ENCODE data around the gene ERICH6. TPM values are rescaled to one million over a fixed set of nuclear protein-coding genes. Genes with fewer than 3 reads are reported as not detected.

The ERICH6 gene
- total RNA-seq, 2 experiments from 2014 or later, result not detected

DNA sequence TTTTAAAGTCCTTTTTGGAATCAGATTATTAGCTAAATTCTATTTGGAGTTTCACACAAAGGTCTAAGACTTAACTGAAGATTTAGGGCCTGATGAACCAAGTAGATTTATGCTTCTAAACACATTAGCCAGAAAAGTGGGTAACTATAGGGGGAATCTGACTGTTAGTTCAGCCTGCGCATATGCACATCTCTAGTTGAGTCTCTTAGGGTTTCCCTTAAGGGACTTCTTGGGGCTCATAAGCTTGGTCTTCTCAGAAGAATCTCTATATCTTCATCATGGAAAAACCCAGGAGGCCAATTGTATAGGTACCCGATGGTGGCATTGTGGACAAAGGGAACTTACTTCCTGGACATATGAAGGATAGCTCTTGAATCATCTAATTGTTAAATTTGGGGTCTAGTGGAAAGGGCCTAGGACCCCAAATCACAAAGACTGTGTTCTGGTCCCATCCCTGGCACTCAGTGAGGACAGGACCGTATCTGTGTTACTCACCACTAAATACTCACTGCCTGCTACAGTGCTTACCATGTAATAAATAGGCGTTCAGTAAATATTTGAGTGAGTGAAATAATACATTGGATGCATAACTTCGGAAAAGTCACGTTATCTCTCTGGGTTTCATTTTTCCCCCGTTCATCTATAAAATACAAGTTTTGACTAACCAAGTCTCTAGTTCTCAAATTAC is 83.6 kb downstream of the ERICH6 start:
- ATAC-seq, result peak; percentile 37
- peaks cover 45% of the 10 kb centered on the region for H3K36me3 Mint-ChIP-seq (ENCODE audit: low read depth)

DNA sequence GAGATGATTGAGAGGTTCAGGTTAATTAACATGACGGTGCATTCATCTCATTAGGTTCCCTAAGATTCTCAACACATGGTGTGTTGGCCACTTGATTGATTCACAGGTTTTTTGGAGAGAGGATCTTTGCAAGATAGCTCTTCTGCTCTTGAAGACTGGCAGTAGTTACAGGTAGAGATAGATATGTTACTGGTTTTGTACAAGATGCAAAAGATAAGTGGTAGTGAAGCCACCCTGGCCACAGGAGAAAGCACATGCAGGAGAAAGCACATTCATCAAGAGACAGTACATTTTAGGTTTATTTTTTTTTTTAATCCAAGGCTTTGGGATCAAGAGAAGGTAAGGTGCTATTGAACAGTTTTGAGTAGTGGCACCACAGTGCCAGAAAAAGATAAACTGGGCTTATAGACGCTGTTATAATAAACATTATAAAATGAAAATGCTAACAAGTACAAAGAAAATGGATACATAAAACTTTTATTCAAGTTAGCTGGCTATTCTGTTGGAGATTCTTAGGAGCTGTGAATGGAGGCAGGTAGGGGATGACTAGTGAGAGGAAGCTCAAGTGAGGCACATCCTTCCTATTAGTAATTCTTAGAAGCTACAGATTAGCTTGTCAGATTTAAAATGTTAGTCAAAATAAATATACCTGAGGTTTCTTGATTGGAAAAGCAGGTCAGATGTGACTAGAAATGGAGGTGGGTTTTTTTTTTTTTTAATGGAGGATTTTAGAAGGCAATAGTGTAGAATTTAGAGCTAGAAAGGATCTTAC is 89.8 kb downstream of the ERICH6 start:
- H3K9me3 Mint-ChIP-seq, result no peaks in the 10 kb centered on the region
- ATAC-seq, result peak; percentile 37
- H3K27ac Mint-ChIP-seq, result peak overlapping the region; percentile 6
- CTCF ChIA-PET, result interaction anchor here (2.4 kb wide), 1 partner anchor 107 kb away, joined by 7 read pairs; no protein-coding TSS in a partner anchor
- no peak overlapping the region for H3K4me3 Mint-ChIP-seq
- TF ChIP-seq, protein P1, sequence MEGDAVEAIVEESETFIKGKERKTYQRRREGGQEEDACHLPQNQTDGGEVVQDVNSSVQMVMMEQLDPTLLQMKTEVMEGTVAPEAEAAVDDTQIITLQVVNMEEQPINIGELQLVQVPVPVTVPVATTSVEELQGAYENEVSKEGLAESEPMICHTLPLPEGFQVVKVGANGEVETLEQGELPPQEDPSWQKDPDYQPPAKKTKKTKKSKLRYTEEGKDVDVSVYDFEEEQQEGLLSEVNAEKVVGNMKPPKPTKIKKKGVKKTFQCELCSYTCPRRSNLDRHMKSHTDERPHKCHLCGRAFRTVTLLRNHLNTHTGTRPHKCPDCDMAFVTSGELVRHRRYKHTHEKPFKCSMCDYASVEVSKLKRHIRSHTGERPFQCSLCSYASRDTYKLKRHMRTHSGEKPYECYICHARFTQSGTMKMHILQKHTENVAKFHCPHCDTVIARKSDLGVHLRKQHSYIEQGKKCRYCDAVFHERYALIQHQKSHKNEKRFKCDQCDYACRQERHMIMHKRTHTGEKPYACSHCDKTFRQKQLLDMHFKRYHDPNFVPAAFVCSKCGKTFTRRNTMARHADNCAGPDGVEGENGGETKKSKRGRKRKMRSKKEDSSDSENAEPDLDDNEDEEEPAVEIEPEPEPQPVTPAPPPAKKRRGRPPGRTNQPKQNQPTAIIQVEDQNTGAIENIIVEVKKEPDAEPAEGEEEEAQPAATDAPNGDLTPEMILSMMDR (IDR thresholded peaks at IDR 0.05), result no peak
- peaks cover 64% of the 10 kb centered on the region for H3K4me1 Mint-ChIP-seq (ENCODE audit: low read depth)
- intact Hi-C loops (cut with micrococcal nuclease), result no loop called here
- H3K36me3 Mint-ChIP-seq (ENCODE audit: low read depth), result peaks cover 55% of the 10 kb centered on the region
- POLR2A ChIA-PET, result interaction anchor here (0.7 to 3.1 kb wide), 2 partner anchors 11 to 232 kb away, joined by 3 to 14 read pairs; partner anchors contain the start of gene SELENOT
- DNase-seq, result no peak
- H3K27me3 Mint-ChIP-seq, result no peaks in the 10 kb centered on the region

More for the DNA sequence above, 83.6 kb downstream of the ERICH6 start:
- no peak for DNase-seq
- Mint-ChIP-seq H3K4me1 (ENCODE audit: low read depth) (peaks cover 47% of the 10 kb centered on the region), H3K4me3 (no peak overlapping the region), H3K27me3 (no peaks in the 10 kb centered on the region), H3K9me3 (no peaks in the 10 kb centered on the region), H3K27ac (peak overlapping the region; percentile 52)
- intact Hi-C loops (cut with micrococcal nuclease), result no loop called here
- ChIA-PET POLR2A (interaction anchor here (0.7 to 1.0 kb wide), 2 partner anchors 17 to 155 kb away, joined by 3 read pairs; partner anchors contain the start of gene SELENOT), CTCF (no interaction called here)
- TF ChIP-seq, protein P1 (IDR thresholded peaks at IDR 0.05), result no peak

DNA sequence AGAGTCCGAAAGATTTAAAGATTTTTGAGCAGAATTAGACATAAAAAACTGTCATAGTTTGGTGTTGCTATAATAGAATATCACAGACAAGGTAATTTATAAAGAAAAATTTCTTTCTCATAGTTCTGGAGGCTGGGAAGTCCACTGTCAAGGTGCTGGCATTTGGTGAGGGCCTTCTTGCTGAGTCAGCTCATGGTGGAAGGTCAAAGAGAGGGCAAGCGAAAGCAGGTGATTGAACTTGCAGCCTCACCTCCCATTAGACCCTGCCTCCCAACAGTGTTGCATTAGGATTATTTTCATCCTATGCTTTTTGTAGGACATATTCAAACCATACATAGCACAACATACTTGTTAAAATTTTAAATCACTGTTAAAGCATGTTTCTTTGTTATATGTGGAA is 90.7 kb downstream of the ERICH6 start:
- no peak for DNase-seq
- intact Hi-C loops (cut with micrococcal nuclease), result no loop called here
- Mint-ChIP-seq H3K4me3 (no peak overlapping the region), H3K27me3 (no peaks in the 10 kb centered on the region), H3K9me3 (no peaks in the 10 kb centered on the region), H3K36me3 (ENCODE audit: low read depth) (peaks cover 51% of the 10 kb centered on the region), H3K27ac (no peak overlapping the region), H3K4me1 (ENCODE audit: low read depth) (peaks cover 63% of the 10 kb centered on the region)
- TF ChIP-seq, protein P1 (IDR thresholded peaks at IDR 0.05), result no peak
- ChIA-PET CTCF (interaction anchor here (2.4 kb wide), 1 partner anchor 108 kb away, joined by 7 read pairs; no protein-coding TSS in a partner anchor), POLR2A (interaction anchor here (0.7 to 3.1 kb wide), 6 partner anchors 10 to 231 kb away, joined by 3 to 14 read pairs (median 3); partner anchors contain the start of gene SELENOT)
- no peak for ATAC-seq

DNA sequence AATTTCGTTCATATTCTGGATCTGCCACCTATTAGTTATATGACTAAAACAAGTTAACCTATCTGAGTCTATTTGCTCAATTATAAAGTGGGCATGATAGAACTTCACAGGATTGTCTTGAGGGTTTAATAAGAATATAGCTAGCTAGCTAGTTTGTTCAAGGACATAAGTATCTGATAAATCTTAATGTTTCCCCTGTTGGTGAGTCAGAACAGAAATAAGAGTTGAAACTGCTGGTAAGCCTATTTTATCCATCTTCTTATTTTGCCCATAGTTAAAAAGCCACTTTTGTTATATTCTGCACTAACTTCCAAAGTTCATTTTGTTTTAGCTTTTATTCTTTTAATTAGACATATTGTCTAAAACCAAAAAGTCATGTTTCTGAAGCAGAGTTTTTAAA is 91.2 kb downstream of the ERICH6 start:
- ChIA-PET CTCF (interaction anchor here (2.4 kb wide), 1 partner anchor 109 kb away, joined by 7 read pairs; no protein-coding TSS in a partner anchor), POLR2A (interaction anchor here (0.7 to 3.1 kb wide), 5 partner anchors 10 to 24 kb away, joined by 3 to 14 read pairs (median 3); partner anchors contain the start of gene SELENOT)
- no peaks in the 10 kb centered on the region for H3K9me3 Mint-ChIP-seq
- no peak overlapping the region for H3K4me3 Mint-ChIP-seq
- no peaks in the 10 kb centered on the region for H3K27me3 Mint-ChIP-seq
- ATAC-seq, result no peak
- peak overlapping the region; percentile 38 for H3K27ac Mint-ChIP-seq
- peaks cover 68% of the 10 kb centered on the region for H3K4me1 Mint-ChIP-seq (ENCODE audit: low read depth)
- H3K36me3 Mint-ChIP-seq (ENCODE audit: low read depth), result peaks cover 51% of the 10 kb centered on the region
- intact Hi-C loops (cut with micrococcal nuclease), result no loop called here
- TF ChIP-seq, protein P1 (IDR thresholded peaks at IDR 0.05), result no peak
- no peak for DNase-seq
